HTERT RPE-1 (cell line): ENCODE results near the gene SBK3.
"Not testable (repeated sequence)": the region's sequence is repeated elsewhere in the genome, so short reads cannot be mapped to it uniquely, and the experiment has no call there.

Experiments
- in situ Hi-C: fragments of 300-500 bp; cut with MboI; formaldehyde crosslinking; loops from 4 replicates; pipeline ENCODE4 v1.14.3; 2020; ENCODE audit warnings: low sequenced_read_pairs

The SBK3 gene

DNA sequence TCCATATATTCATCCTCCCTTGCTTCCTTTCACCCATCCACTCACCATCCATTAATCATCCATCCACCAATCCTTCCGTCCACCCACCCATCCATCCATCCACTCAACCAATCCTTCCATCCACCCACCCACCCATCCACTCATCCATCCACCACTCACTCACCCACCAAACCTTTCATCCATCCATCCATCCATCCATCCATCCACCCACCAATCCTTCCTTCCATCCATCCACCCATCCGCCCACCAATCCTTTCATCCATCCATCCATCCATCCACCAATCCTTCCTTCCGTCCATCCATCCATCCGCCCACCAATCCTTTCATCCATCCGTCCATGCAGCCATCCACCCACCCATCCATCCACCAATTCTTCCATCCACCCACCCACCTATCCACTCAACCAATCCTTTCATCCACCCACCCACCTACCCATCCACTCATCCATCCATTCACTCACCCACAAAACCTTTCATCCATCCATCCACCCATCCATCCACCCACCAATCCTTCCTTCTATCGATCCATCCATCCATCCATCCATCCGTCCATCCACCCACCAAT, 3.0 kb downstream of the SBK3 start:
- in situ Hi-C loops = no loop called here

DNA sequence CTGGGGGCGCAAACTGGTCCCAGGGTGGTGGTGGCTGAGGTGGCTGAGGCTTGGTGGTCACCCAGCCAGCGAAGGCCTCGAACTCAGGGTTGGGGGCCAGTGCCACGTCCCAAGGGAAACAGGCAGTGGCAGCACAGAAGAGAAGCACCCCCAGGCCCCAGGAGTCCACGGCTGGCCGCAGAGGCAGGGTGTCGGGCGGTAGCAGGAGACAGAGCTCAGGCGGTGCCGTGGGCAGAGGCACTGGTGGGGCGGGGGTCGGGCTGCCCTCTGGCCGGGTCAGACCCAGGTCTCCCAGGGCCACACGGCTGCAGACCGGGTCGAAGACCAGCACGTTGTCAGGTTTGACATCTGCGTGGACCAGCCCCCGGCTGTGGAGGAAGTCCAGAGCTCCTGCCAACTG, 4.3 kb downstream of the SBK3 start:
- in situ Hi-C loops = no loop called here

DNA sequence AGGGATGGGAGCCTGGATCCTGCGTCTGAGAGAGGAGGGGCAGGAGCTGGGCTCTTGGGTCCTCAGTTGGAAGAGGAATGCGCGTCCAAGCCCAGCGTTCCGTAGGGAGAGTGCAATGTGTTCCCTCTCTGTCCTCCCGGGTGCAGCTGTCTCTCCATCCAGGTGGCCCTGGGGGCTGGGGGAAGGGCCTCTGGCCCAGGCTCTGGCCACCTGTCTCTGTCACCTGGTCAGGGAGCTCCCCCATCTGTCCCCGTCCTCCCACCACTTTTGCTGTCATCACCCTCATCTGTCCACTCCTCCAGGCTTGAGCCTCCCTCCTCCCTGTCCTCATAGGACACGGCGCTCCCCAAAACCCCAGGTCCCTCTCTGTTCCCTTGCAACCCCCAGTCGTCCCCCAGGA, 4.7 kb downstream of the SBK3 start:
- in situ Hi-C loops = no loop called here

DNA sequence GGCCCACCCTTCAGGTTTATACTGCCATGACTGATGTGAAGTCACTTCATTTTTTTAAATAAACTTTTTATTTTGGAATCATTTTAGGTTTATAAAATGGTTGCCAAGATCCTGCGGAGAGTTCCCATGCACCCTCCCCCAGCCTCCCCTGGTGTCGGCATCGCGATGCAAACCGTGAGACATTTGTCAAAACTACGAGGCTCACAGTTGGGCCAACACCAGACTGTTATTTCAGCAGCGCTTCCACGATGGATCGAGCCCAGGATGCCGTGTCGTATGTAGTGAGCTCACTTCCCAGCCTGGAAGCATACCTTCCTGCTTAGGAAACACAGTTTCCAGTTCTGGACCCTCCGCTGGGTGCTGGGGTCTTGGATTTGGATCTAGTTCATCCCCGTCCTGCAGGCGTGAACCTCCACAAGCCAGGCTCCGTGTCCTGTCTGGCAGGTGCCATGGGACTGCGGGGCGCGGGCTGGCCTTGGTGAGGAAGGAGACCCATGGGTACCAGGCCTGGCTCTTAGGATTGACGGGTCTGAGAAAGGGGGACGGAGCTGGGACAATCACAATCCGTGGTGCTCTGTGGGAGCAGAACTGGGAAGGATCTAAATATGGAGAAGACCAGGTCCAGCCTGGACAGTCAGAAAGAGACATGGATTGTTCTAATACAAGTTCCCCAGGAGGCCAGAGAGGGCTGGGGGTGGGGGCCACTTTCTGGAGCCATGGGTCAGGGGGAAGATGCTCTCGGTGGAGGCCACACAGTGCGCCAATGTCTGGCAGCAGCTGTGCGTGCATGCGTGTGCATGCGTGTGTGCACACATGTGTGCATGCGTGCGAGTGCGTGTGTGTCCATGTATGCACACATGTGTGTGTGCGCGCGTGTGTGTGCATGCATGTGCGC, 6.0 kb downstream of the SBK3 start:
- in situ Hi-C loops = no loop called here

DNA sequence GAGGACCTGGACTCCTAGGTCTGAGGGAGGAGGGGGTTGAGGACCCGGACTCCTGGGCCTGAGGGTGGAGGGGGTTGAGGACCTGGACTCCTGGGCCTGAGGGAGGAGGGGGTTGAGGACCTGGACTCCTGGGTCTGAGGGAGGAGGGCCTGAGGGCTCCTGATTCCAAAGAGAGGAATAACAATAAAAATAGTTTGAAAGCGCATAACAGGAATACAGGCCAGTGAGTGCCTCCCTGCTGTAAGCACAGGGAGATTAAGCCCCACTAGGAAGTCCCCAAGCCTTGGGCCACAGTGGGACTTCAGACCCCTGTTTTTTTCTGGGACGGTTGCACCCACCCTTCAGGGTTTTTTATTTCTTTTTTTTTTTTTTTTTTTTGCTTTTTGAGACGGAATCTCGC, 7.2 kb downstream of the SBK3 start:
- in situ Hi-C loops = no loop called here

DNA sequence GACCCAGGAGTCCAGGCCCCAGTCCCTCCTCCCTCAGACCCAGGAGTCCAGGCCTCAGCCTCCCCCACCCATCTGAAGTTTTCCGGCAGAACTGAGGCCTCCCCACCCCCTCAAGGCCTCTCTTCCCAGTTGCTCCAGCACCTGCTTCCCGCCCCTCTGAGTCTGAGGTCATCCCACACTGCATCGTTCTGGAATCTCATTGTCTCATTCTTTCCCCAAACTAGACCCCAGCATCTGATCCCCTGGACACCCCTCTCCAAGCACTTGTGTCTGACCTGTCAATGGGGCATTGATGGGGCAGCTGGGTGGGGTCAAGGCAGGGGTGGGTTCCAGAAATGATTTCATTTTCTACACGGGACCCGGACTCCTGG, 7.6 kb downstream of the SBK3 start:
- in situ Hi-C loops = no loop called here

DNA sequence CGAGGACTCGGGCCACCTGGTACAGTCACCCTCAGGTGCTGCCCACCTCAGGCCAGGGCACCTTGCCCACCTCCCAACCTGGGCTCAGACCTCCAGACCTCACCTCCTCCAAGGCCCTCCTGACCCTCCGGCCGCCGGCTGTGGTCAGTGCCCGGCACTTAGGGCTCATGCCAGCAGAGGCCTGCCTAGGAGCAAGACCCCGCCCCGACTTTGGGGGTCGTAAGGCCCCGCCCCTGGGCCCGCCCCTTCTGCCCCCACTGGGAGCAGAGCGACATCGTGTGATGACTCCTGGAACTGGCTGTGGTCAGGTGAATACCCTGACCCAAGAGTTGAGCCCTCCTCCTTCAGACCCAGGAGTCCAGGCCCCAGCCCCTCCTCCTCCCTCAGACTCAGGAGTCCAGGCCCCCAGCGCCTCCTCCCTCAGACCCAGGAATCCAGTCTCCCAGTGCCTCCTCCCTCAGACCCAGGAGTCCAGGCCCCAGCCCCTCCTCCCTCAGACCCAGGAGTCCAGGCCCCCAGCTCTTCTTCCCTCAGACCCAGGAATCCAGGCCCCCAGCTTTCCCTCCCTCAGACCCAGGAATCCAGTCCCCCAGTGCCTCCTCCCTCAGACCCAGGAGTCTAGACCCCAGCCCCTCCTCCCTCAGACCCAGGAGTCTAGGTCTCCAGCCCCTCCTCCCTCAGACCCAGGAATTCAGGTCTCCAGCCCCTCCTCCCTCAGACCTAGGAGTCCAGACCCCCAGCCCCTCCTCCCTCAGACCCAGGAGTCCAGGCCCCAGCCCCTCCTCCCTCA, 8.2 kb downstream of the SBK3 start, which contains the start of gene SBK2:
Gene SBK2, minus strand, starts transcription at position 183 of the 790 bp plus-strand sequence. CDS start 839 bp downstream, outside the sequence.
- in situ Hi-C loops = no loop called here

DNA sequence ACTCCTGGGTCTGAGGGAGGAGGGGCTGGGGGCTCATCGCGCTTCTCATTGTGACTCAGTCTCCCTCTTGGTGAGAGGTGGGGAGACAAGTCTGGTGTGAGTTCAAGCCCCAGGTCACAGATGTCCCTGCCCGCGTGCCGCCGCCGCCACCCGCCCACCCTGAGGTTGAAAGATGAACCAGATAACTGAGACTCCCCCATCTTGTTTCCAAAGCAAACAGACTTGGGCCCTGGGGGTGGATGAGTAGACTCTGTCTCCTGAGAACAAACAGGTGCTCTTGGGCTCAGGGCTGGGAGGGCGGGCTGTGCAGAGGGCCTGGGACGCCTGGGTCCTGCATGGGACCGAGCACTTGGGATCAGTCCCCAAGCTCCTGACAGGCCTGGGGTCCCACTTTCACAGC, 9.0 kb downstream of the SBK3 start:
- in situ Hi-C loops = no loop called here

DNA sequence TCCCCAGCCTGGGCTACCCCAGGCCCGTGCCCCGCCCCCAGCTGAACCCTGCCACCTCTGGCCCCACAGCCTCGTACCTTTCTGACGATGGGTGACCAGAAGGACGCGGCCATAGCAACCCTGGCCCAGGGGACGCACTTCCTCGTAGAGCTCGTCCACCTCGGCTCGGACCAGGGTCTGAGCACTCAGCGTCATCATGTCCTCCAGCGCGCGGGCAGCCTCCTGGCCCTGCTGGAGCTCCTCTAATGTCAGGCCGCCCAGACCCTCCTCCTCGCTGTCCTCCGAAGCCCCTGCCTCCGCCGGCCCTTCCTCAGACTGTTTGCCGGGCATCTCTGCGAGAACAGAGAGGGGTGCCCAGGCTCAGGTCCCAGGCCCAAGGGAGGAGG, 9.4 kb downstream of the SBK3 start:
- in situ Hi-C loops = no loop called here

DNA sequence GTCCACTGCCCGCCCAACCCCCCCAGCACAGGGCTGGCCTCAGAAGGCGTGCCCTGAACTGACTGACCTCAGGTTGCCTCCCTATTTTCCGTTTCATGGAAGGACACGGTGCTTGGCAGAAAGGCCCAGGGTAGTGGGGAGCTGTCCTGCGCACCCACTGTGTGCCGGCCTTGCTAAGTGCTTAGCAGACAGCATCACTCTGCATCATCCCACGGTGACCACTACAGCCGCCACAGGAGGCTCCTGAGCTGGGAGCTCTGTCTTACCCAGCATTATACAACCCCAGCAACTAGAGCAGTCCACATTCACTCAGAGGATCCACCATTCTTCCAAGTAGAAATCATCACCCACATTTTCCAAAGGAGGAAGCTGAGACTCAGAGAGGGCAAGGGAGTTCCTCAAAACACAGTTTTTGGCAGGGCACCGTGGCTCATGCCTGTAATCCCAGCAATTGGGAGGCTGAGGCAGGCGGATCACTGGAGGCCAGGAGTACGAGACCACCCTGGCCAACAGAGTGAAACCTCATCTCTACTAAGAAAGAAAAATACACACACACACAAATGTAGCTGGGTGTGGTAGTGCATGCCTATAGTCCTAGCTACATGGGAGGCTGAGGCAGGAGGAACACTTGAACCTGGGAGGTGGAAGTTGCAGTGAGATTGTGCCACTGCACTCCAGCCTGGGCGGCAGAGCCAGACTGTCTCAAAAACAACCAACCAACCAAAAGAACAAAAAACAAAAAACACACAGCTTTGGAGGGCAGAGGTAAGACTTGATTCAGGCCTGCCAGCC, 10.0 kb downstream of the SBK3 start:
- in situ Hi-C loops = no loop called here

DNA sequence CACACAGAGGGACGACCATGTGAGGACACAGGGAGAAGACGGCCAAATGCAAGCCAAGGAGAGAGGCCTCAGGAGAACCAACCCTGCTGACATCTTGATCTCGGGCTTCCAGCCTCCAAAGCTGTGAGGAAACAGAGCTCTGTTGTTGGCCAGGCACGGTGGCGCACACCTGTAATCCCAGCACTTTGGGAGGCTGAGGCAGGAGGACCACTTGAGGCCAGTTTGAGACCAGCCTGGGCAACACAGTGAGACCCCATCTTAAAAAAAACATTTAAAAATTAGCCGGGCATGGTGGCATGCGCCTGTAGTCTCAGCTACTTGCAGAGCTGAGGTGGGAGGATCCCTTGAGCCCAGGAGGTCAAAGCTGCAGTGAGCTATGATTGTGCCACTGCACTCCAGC, 11.1 kb downstream of the SBK3 start:
- in situ Hi-C loops = not testable (repeated sequence)

DNA sequence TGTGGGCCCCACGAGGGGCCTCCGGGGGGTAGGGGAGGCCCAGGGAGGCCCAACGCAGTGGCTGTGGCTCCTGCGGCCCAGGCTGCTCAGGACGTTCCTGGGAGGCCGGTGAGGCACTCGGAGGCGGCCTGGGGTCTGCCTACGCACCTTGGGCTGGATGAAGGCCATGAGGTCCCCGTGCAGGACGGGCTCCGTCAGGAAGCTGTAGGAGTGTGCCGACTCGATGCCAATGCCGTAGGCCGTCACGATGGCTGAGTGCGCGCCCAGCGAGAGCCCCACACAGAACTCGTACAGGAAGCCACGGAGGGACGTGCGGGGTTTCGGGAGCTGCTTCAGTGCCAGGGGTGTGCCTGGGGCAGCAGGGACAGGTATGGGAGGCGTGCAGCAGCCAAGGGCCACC, 14.3 kb downstream of the SBK3 start:
- in situ Hi-C loops = no loop called here

DNA sequence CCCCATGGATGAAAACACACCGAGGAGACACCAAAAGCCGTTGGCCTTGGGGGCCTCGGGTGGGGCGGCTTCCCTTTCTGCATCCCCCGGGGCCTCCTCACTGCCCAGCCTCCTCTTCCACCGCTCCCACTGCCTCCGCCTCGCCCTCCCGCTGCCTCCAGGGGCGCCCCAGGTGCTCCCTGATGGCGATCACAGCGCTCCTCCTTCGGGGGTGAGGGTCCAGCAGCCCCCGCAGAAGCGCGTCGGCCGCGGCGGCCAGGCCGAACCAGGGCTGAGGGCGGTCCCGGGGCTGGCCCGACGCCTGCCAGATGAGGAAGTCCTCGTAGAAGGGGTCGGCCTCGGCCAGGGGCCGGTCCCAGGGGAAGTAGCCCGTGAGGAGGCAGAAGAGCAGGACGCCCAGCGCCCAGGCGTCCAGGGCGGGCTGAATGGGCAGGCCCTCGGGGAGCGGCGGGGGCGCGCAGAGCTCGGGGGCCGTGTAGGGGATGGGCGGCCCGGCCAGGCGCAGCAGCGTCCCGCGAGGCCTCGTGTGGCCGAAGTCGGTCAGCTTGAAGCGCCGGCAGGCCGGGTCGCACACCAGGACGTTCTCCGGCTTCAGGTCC, 15.6 kb downstream of the SBK3 start:
- in situ Hi-C loops = no loop called here

DNA sequence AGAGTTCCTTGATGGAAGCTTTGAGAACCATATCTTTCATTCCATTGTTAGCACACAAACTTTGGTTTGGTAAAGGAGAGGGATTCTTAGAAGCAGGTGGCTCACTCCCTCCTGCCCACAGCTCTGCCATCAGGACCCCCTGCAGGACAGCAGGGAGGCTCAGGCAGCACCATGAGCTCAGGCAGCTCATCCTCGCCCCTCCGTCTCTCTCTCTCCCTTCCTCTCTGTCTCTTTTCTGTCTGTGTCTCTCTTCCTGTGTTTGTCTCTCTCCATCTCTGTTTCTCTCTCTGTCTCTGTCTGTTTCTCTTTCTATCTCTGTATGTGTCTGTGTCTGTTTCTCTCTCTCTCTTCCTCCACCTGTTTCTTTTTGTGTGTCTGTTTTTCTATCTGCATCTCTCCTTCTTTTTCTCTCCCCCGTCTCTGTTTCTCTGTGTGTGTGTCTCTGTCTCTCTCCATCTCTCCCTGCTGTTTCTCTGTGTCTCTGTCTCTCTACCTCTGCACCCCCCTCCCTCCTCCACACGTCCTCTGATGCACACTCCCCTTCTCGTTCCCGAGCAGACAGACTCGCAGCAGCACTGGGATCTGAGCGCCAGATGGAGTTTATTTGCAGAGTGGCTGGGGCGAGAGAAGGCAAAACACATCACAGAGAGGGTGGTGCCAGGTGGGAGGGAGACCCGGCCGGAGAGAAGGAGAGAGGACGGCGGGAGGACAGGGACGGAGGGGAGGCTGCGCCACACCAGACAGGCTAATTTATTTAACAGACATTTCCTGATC, 17.1 kb downstream of the SBK3 start:
- in situ Hi-C loops = no loop called here

DNA sequence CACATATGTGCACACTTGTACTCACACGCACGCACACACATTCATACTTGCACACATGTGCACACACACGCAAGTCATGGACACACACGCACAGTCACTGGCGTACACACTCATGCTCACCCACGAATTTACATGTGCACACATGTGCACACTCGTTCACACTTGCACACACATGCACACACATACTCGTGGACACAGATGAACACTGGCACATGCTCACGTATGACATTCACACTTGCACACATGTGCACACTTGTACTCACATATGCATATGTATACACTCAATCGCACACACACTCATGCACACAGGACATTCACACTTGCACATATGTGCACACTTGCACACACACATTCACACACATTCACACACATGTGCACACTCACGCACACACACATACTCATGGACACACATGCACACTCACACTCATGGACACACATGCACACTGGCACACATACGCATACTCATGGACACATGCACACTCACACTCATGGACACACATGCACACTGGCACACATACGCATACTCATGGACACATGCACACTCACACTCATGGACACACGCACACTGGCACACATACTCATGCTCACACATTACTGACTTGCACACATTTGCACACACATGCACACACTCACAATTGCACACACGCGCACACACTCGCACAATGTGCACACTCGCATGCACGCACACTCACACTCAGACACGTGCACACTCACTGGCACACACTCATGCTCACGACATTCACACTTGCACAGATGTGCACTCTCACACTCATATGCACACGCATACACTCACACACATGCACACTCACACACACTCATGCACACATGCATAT, 17.9 kb downstream of the SBK3 start:
- in situ Hi-C loops = no loop called here

DNA sequence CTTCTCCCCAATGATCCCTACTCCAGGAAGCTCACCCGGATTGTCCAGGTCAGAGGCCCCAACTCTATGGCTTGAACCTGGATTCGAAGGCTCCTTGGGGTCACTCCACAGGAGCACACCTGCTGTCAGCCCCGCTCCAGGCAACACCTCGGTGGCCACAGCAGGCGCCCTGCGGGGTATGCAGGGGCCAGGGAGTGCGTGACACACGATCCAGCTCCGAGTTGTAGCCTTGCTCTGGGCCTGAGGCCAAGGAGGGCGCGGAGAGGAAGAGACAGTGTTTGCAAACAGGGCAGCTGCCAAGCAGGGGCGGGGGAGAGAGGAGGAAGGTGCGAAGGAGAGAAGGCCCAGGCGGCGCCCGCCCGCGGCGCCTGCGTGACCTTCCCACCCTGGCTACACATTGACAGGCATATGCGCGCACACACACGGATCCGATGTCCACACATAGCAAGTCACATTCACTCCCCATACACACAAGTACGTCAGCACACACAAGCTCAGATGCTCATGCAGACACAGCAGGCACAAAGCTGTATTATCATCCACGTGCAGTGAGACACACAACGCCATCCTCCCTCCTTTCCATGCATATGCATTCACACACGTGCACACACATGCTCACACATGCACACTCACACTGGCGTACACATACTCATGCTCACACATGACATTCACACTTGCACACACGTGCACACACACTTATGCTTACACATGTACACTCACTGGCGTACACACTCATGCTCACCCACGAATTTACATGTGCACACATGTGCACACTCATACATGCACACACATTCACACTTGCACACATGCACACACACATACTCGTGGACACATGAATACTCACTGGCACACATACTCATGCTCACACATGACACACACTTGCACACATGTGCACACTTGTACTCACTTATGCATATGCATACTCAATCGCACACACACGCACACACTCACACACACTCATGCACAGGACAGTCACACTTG, 18.8 kb downstream of the SBK3 start:
- in situ Hi-C loops = no loop called here

DNA sequence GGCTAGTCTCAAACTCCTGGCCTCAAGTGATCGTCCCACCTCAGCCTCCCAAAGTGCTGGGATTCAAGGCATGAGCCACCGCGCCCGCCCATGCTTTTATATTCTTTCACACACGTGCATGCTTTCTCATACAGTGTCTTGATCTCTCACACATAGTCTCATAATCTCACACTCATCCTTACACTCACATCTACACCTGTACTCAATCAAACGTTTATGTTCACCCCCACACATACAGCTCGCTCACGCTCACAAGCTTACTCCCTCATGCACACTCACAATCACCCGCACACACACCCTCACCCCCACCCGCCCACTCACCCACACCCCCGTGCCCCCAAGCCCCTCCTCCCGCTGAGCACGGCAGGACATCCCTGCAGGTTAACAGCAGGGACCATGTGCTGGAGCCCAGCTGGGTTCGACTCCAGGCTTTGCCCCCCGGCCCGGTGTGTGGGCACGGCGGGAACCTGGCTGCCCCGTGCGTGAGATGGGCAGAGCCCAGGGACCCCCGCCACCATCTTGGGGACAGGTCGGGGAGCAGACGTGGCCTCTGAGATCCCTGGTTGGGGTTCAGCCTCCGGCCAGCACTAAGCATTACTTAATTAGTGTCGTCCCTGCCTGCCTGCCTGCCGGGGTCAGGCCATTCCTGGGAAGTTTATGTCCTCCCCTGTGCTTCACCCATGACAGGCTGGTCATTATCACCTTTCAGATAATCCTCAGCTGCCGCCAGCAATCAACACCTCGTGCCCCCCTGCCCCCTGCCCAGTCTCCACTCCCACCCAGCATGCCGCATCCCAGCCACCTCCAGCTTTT, 19.8 kb downstream of the SBK3 start:
- in situ Hi-C loops = no loop called here
